ENCODE measurements around the gene JAKMIP2. TPM values are rescaled to one million over a fixed set of nuclear protein-coding genes. Genes with fewer than 3 reads are reported as not detected.

The JAKMIP2 gene
- total and polyA plus RNA-seq, 11 donors = under 0.01 to 1.5 (median 0.16) TPM; not detected in 1

- H3K27ac ChIP-seq = peak overlapping the region in 1 of 12 donors; percentile 50
- H3K36me3 ChIP-seq = no peaks in the 10 kb centered on the region
- intact Hi-C loops (cut with DNase I) = no loop called here
- ATAC-seq = no peak
- no peak for DNase-seq
- TF ChIP-seq CTCF (IDR thresholded peaks at IDR 0.05) (no peak), POLR2A (IDR thresholded peaks at IDR 0.05) (no peak)
- no peak overlapping the region for H3K4me3 ChIP-seq
- peaks cover 0 to 8% (median 0%) of the 10 kb centered on the region in 9 donors for H3K27me3 ChIP-seq
- H3K4me1 ChIP-seq = no peaks in the 10 kb centered on the region
- H3K9me3 ChIP-seq = no peaks in the 10 kb centered on the region
Measured at GRCh38 chr5:147788023-147788422, 5.5 kb upstream of the JAKMIP2 start.

GRCh38 chr5:147786142-147786541 is 3.6 kb upstream of the JAKMIP2 start:
- Histone ChIP-seq H3K4me1 (peaks cover 0 to 7% (median 0%) of the 10 kb centered on the region in 12 donors), H3K4me3 (no peak overlapping the region), H3K9me3 (no peaks in the 10 kb centered on the region), H3K36me3 (no peaks in the 10 kb centered on the region), H3K27me3 (peaks cover 0 to 24% (median 5%) of the 10 kb centered on the region in 9 donors), H3K27ac (no peak overlapping the region)
- intact Hi-C loops (cut with DNase I) = no loop called here
- DNase-seq (no peak), ATAC-seq (no peak)
- TF ChIP-seq POLR2A (IDR thresholded peaks at IDR 0.05) (no peak), CTCF (IDR thresholded peaks at IDR 0.05) (no peak)
- WGBS, 4 donors = 74 to 95% (median 77%) methylated on average over 2 of the region's 2 CpGs

- H3K9me3 ChIP-seq = no peaks in the 10 kb centered on the region
- peaks cover 0 to 7% (median 0%) of the 10 kb centered on the region in 12 donors for H3K4me1 ChIP-seq
- DNase-seq (no peak), ATAC-seq (no peak)
- 57 to 67% (median 65%) methylated on average over 8 of the region's 8 CpGs for WGBS, 4 donors
- H3K27me3 ChIP-seq = peaks cover 0 to 36% (median 6%) of the 10 kb centered on the region in 9 donors
- H3K36me3 ChIP-seq = no peaks in the 10 kb centered on the region
- no peak overlapping the region for H3K4me3 ChIP-seq
- TF ChIP-seq CTCF (IDR thresholded peaks at IDR 0.05) (no peak), POLR2A (IDR thresholded peaks at IDR 0.05) (no peak)
- H3K27ac ChIP-seq = no peak overlapping the region
- intact Hi-C loops (cut with DNase I) = no loop called here
Measured at GRCh38 chr5:147784146-147784987, 1.8 kb upstream of the JAKMIP2 start.

- intact Hi-C loops (cut with DNase I) = no loop called here
- H3K4me3 ChIP-seq = no peak overlapping the region
- DNase-seq (no peak), ATAC-seq (no peak)
- no peaks in the 10 kb centered on the region for H3K9me3 ChIP-seq
- peaks cover 0 to 35% (median 6%) of the 10 kb centered on the region in 9 donors for H3K27me3 ChIP-seq
- H3K4me1 ChIP-seq = peaks cover 0 to 7% (median 0%) of the 10 kb centered on the region in 12 donors
- no peak overlapping the region for H3K27ac ChIP-seq
- no peaks in the 10 kb centered on the region for H3K36me3 ChIP-seq
- TF ChIP-seq POLR2A (IDR thresholded peaks at IDR 0.05) (no peak), CTCF (IDR thresholded peaks at IDR 0.05) (no peak)
- 81 to 85% (median 83%) methylated on average over 5 of the region's 5 CpGs for WGBS, 4 donors
Measured at GRCh38 chr5:147780924-147781573, 1.5 kb downstream of the JAKMIP2 start.

All from heart left ventricle (tissue), 16 donors.